HEK293 (cell line): ENCODE data around the gene FERMT3.

Experiments used
- CTCF ChIA-PET: fragments of 350-600 bp; formaldehyde crosslinking; extraction: SDS; loops from one replicate; lab custom pipeline; 2021; ENCODE audit warnings: antibody characterized with exemption; lab: Yijun Ruan, JAX
- POLR2A ChIA-PET: fragments of 300-600 bp; formaldehyde crosslinking; extraction: SDS; loops from one replicate; lab custom pipeline; 2020; ENCODE audit warnings: antibody characterized with exemption, inconsistent platforms; lab: Yijun Ruan, JAX
- H3K27ac ChIP-seq: fragments of 200-500 bp; sonication (Bioruptor generic); 2 replicates; pipeline ENCODE4 v1.5.1; 2014; ENCODE audit warnings: low read depth, low read length, control low read depth, inconsistent platforms; ENCODE audit errors: extremely low read depth
- H3K36me3 ChIP-seq, 2 experiments: fragments of 200-500 bp in 1 of 2; sonication (Bioruptor generic) in 1 of 2; 1 replicate in 1 of 2; 2 replicates in 1 of 2; pipeline ENCODE4 v1.5.1; 2014 to 2017; ENCODE audit warnings: inconsistent platforms in 2 of 2, low read length in 2 of 2; ENCODE audit not compliant: control insufficient read depth in 2 of 2, insufficient read depth in 1 of 2
- H3K4me1 ChIP-seq: fragments of 200-500 bp; sonication (Bioruptor generic); 2 replicates; pipeline ENCODE4 v1.5.1; 2014; ENCODE audit warnings: mild to moderate bottlenecking, low read length, inconsistent platforms; ENCODE audit not compliant: control insufficient read depth, insufficient read depth
- H3K4me3 ChIP-seq: 2 replicates; pipeline ENCODE4 v1.5.1; 2011; ENCODE audit warnings: low read depth, mild to moderate bottlenecking, control low read depth, low read length, moderate library complexity
- H3K9me3 ChIP-seq: fragments of 200-500 bp; sonication (Bioruptor generic); 2 replicates; pipeline ENCODE4 v1.5.1; 2014; ENCODE audit warnings: low read depth, low read length, inconsistent platforms; ENCODE audit not compliant: control insufficient read depth, insufficient read depth
- IKZF3 ChIP-seq: fragments of 450-650 bp; IDR thresholded peaks from 2 replicates; pipeline ENCODE4 v1.5.0; 2018; ENCODE audit warnings: missing biosample characterization, mild to moderate bottlenecking, missing genetic modification characterization, moderate library complexity
- INSM2 ChIP-seq: fragments of 450-650 bp; formaldehyde crosslinking; IDR thresholded peaks from 2 replicates; pipeline ENCODE4 v1.5.1; 2016; ENCODE audit warnings: missing biosample characterization, missing genetic modification characterization
- KLF8 ChIP-seq: fragments of 450-650 bp; formaldehyde crosslinking; IDR thresholded peaks from 2 replicates; pipeline ENCODE4 v1.5.1; 2016; ENCODE audit warnings: missing biosample characterization, missing genetic modification characterization
- OSR2 ChIP-seq: fragments of 450-650 bp; formaldehyde crosslinking; IDR thresholded peaks from 2 replicates; pipeline ENCODE4 v1.5.1; 2016; ENCODE audit warnings: missing biosample characterization, missing genetic modification characterization
- PRDM1 ChIP-seq: fragments of 450-650 bp; formaldehyde crosslinking; IDR thresholded peaks from 2 replicates; pipeline ENCODE4; 2016; ENCODE audit warnings: missing biosample characterization, missing genetic modification characterization
- REPIN1 ChIP-seq: fragments of 450-650 bp; formaldehyde crosslinking; IDR thresholded peaks from 2 replicates; pipeline ENCODE4 v1.5.1; 2017; ENCODE audit warnings: missing biosample characterization, missing genetic modification characterization, low read depth
- SP2 ChIP-seq: fragments of 450-650 bp; formaldehyde crosslinking; IDR thresholded peaks from 2 replicates; pipeline ENCODE4 v1.5.1; 2016; ENCODE audit warnings: missing biosample characterization, missing genetic modification characterization
- SP3 ChIP-seq: fragments of 450-650 bp; formaldehyde crosslinking; IDR thresholded peaks from 2 replicates; pipeline ENCODE4 v1.5.1; 2016; ENCODE audit warnings: missing biosample characterization, missing genetic modification characterization
- ZBTB17 ChIP-seq: fragments of 450-650 bp; formaldehyde crosslinking; IDR thresholded peaks from 2 replicates; pipeline ENCODE4 v1.5.1; 2016; ENCODE audit warnings: missing biosample characterization, missing genetic modification characterization
- ZBTB6 ChIP-seq: fragments of 450-650 bp; formaldehyde crosslinking; IDR thresholded peaks from 2 replicates; pipeline ENCODE4 v1.5.1; 2017; ENCODE audit warnings: missing biosample characterization, missing genetic modification characterization
- ZNF10 ChIP-seq: fragments of 450-650 bp; formaldehyde crosslinking; IDR thresholded peaks from 2 replicates; pipeline ENCODE4 v1.5.1; 2017; ENCODE audit warnings: missing biosample characterization, missing genetic modification characterization
- ZNF140 ChIP-seq: fragments of 450-650 bp; formaldehyde crosslinking; IDR thresholded peaks from 2 replicates; pipeline ENCODE4 v1.5.1; 2016; ENCODE audit warnings: missing biosample characterization, missing genetic modification characterization
- ZNF280D ChIP-seq: fragments of 450-650 bp; formaldehyde crosslinking; IDR thresholded peaks from 2 replicates; pipeline ENCODE4 v1.5.1; 2016; ENCODE audit warnings: missing biosample characterization, missing genetic modification characterization
- ZNF37A ChIP-seq: fragments of 450-650 bp; IDR thresholded peaks from 2 replicates; pipeline ENCODE4 v1.5.1; 2018; ENCODE audit warnings: missing biosample characterization, missing genetic modification characterization
- ZNF416 ChIP-seq: fragments of 450-650 bp; formaldehyde crosslinking; IDR thresholded peaks from 2 replicates; pipeline ENCODE4 v1.5.1; 2016; ENCODE audit warnings: missing biosample characterization, missing genetic modification characterization
- TF ChIP-seq, protein P1 (sequence below): sonication (generic); formaldehyde crosslinking; IDR thresholded peaks from 2 replicates; pipeline ENCODE4 v1.8.1; 2022; ENCODE audit warnings: mild to moderate bottlenecking, moderate library complexity, missing genetic modification reagents
- TF ChIP-seq, protein P2 (sequence below): fragments of 450-650 bp; formaldehyde crosslinking; IDR thresholded peaks from 2 replicates; pipeline ENCODE4 v1.5.1; 2016; ENCODE audit warnings: missing biosample characterization, missing genetic modification characterization

Gene FERMT3

DNA sequence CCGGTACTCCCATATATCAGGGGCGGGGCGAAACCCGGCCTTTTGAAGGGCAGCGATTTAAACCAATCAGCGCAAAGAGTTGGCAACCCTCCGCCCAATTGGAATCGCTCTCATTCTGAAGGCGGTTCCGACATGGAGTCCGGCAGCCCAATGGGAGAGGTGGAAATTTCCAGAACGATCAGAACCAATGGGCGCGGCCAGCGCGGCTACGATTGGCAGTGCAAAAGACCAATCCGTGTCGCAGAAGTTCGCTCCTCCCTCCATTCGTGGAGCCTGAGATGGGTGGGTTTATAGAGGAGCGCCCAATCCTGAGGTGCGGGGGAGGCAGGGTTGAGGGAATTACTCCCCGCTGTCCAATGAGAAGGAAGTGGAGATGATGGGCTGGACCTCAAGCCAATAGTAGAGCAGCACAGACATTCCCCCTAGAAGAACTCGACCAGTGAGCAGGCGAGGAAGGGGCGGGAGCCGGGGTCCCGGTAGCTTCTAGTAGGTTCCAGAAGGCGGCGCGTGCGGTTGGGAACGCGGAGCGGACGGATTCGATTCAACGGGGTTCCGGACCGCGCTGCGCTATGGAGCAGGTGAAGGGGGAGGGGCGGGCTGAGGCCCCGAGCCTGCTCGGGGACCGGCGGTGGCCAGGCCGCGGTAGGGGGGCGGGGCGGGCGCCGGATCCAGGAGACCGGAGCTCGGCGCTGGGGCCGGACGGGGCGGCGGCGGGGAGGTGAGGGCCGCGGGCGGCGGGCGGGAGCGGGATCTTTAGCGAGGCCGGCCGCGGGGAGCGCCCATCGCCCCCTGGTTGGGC is 20.6 kb upstream of the FERMT3 start, which contains the start of gene STIP1 (continued):
- TF ChIP-seq, protein P1, sequence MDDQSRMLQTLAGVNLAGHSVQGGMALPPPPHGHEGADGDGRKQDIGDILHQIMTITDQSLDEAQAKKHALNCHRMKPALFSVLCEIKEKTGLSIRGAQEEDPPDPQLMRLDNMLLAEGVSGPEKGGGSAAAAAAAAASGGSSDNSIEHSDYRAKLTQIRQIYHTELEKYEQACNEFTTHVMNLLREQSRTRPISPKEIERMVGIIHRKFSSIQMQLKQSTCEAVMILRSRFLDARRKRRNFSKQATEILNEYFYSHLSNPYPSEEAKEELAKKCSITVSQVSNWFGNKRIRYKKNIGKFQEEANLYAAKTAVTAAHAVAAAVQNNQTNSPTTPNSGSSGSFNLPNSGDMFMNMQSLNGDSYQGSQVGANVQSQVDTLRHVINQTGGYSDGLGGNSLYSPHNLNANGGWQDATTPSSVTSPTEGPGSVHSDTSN (CRISPR knock-in tag), result peak; percentile 98; the same call in 1 of the 2 replicates
- TF ChIP-seq ZBTB17 (peak; percentile 3; the same call in 1 of the 2 replicates), IKZF3 (no peak), KLF8 (peak; percentile 45), ZBTB6 (tag by site-specific recombination) (peak; percentile 13; the same call in 1 of the 2 replicates), SP3 (peak; percentile 97), REPIN1 (tag by site-specific recombination) (no peak), SP2 (peak; percentile 97), OSR2 (tag by site-specific recombination) (peak; percentile 83)
- TF ChIP-seq, protein P2, sequence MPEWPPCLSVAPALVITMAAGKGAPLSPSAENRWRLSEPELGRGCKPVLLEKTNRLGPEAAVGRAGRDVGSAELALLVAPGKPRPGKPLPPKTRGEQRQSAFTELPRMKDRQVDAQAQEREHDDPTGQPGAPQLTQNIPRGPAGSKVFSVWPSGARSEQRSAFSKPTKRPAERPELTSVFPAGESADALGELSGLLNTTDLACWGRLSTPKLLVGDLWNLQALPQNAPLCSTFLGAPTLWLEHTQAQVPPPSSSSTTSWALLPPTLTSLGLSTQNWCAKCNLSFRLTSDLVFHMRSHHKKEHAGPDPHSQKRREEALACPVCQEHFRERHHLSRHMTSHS, result no peak
- TF ChIP-seq, all 188 proteins: peak for 15

GRCh38 chr11:64186492-64187165 is 19.9 kb upstream of the FERMT3 start:
- Histone ChIP-seq H3K4me3 (no peak overlapping the region), H3K4me1 (peaks cover 3% of the 10 kb centered on the region; the same call in 1 of the 2 replicates), H3K9me3 (no peaks in the 10 kb centered on the region), H3K27ac (no peak overlapping the region; the same call in 1 of the 2 replicates), H3K36me3 (peaks cover 4 to 25% of the 10 kb centered on the region in 2 experiments; a peak in 2 of 3 replicates)
- TF ChIP-seq PRDM1 (no peak), INSM2 (tag by site-specific recombination) (no peak), OSR2 (tag by site-specific recombination) (no peak), ZNF140 (tag by site-specific recombination) (no peak), ZNF10 (tag by site-specific recombination) (no peak), ZNF280D (tag by site-specific recombination) (no peak), ZNF416 (tag by site-specific recombination) (no peak), ZNF37A (tag by site-specific recombination) (no peak)
- POLR2A ChIA-PET, result interaction anchor here (0.5 to 3.0 kb wide), 17 partner anchors 10 to 1613 kb away, joined by 4 to 32 read pairs (median 11); partner anchors contain the start of genes BAD, EEF1G, FERMT3 and GPR137
- CTCF ChIA-PET, result interaction anchor here (0.6 to 4.0 kb wide), 6 partner anchors 18 to 324 kb away, joined by 3 to 31 read pairs (median 4); partner anchors contain the start of gene FERMT3
